ENCODE data around the gene ABCA13.

The ABCA13 gene

DNA sequence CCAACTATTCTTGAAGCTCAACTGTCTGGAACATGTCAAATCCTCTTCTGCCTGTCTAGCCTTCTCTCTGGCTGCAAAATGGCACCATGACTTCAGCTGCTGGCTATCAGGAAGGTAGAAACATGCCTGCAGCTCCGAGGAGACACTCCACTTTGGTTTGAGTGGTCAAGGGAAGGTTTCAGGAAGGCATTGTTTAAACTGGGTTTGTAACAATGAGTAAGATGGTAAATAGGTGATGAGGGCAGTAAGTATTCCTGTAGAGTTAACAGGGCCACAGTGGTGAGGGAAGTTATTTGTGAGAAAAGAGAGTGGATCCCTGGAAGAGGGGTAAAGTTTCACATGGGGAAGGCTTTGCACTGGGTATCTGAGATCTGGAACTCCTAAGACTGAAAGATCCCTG lies 231.5 kb downstream of the ABCA13 start:
- H3K4me3 ChIP-seq (ENCODE audit: low read depth, low read length), result no peak overlapping the region
- H3K27ac ChIP-seq (ENCODE audit: low read depth, low read length), result no peak overlapping the region
- no peak overlapping the region for H2AFZ ChIP-seq (ENCODE audit: low read length, unreplicated experiment)
- no peaks in the 10 kb centered on the region for H3K36me3 ChIP-seq (ENCODE audit: insufficient read depth, low read length)
- H3K27me3 ChIP-seq (ENCODE audit: insufficient read depth, low read length), result no peaks in the 10 kb centered on the region
- H3K79me2 ChIP-seq (ENCODE audit: control insufficient read depth, insufficient read depth, low read length, unreplicated experiment), result no peaks in the 10 kb centered on the region
- H3K4me1 ChIP-seq (ENCODE audit: control insufficient read depth, insufficient read depth, low read length, unreplicated experiment), result no peaks in the 10 kb centered on the region

DNA sequence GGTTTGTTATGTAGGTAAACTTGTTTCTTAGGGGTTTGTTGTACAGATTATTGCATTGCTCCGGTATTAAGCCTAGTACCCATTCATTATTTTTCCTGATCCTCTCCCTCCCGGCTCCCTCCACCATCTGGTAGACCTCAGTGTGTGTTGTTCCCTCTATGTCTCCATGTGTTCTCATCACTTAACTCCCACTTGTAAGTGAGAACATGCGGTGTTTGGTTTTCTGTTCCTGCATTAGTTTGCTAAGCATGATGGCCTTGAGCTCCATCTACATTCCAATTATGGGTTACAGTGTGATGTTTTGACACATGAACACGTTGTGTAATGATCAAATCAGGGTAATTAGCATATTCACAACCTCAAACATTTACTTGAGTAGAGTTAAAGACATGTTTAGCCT lies 237.5 kb downstream of the ABCA13 start:
- H3K4me3 ChIP-seq (ENCODE audit: low read depth, low read length), result no peak overlapping the region
- H3K27ac ChIP-seq (ENCODE audit: low read depth, low read length), result no peak overlapping the region
- H3K27me3 ChIP-seq (ENCODE audit: insufficient read depth, low read length), result no peaks in the 10 kb centered on the region
- no peak overlapping the region for H2AFZ ChIP-seq (ENCODE audit: low read length, unreplicated experiment)
- no peaks in the 10 kb centered on the region for H3K4me1 ChIP-seq (ENCODE audit: control insufficient read depth, insufficient read depth, low read length, unreplicated experiment)
- no peaks in the 10 kb centered on the region for H3K36me3 ChIP-seq (ENCODE audit: insufficient read depth, low read length)
- H3K79me2 ChIP-seq (ENCODE audit: control insufficient read depth, insufficient read depth, low read length, unreplicated experiment), result no peaks in the 10 kb centered on the region

DNA sequence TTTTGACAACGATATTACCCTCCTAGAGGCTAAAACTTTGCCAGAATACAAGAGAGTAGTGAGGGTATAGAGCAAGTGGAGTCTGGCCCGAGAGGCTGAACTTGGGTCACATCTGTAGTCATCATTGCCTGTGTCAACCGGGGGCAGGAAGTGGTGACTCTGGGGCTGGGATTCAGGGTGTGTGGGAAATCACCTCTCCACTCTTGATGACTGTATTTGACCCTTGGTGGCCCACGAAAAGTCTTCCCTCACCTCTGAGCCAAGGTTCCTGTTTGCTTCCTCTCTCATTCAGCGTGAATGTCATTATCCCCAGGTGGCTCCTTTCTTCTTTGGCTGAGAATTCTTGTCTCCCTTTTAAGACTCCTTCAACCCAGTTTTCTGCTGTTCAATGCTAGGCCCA lies 240.4 kb downstream of the ABCA13 start:
- Histone ChIP-seq H2AFZ (ENCODE audit: low read length, unreplicated experiment) (no peak overlapping the region), H3K36me3 (ENCODE audit: insufficient read depth, low read length) (no peaks in the 10 kb centered on the region), H3K27me3 (ENCODE audit: insufficient read depth, low read length) (no peaks in the 10 kb centered on the region), H3K27ac (ENCODE audit: low read depth, low read length) (no peak overlapping the region), H3K79me2 (ENCODE audit: control insufficient read depth, insufficient read depth, low read length, unreplicated experiment) (no peaks in the 10 kb centered on the region), H3K4me3 (ENCODE audit: low read depth, low read length) (no peak overlapping the region), H3K4me1 (ENCODE audit: control insufficient read depth, insufficient read depth, low read length, unreplicated experiment) (no peaks in the 10 kb centered on the region)

DNA sequence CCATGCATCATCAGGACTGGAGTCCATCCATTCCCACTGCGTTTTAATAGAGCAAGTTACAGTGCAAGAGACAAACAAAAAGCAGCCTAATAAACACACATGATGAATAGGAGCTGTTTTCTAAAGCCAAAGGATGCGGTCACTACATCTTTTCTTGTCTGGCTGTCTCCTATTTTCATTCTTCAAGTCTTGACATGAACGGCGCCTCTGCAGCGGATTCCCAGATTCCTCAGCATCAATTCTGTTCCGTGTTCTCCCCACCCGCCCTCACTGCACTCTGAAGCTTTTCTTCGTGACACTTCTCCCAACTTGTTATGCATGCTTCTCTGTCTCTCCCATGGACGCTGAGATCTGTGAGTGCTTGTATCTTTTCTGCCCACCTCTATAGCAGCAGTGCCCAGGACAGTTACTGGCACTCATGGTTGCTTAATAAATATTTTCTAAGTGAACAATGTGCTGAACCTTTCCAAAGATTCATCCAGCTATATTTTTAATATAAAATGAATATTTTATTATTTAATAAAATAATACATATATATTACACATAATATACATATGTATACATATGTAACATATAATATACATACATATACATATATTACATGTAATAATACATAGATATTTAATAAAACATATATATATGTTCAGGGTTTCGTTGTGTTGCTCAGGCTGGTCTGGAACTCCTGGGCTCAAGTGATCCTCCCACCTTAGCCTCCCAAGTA lies 242.9 kb downstream of the ABCA13 start:
- H3K36me3 ChIP-seq (ENCODE audit: insufficient read depth, low read length), result no peaks in the 10 kb centered on the region
- H3K4me1 ChIP-seq (ENCODE audit: control insufficient read depth, insufficient read depth, low read length, unreplicated experiment), result no peaks in the 10 kb centered on the region

DNA sequence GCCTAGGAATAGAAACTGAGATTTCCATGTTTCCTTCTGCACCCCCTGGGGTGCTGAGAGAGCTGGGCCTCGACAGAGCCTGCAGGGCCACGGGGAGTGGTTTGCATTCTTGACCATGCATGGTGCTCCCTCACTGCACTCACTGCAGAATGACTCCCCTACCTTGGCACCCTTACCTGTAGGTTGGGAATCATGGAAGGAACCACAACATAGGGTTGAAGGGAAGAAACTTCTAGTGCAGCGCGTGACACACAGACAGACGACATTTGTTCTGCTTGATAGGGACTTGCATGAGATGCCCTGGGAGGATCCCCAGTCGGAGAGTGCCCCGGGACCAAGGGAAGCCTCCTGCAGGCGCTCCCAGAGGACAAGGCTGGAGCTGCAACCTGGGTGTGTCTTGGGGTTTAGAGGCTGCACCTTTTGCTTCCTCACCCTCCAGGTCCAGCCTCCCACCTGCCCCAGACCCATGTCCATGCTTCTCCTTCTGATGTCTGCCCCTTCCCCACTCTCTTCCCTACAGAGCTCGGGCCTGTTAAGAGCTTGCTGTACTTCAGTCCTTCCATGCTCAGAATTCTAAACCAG lies 245.2 kb downstream of the ABCA13 start:
- Histone ChIP-seq H3K79me2 (ENCODE audit: control insufficient read depth, insufficient read depth, low read length, unreplicated experiment) (no peaks in the 10 kb centered on the region), H3K4me1 (ENCODE audit: control insufficient read depth, insufficient read depth, low read length, unreplicated experiment) (no peaks in the 10 kb centered on the region), H3K27ac (ENCODE audit: low read depth, low read length) (no peak overlapping the region), H3K36me3 (ENCODE audit: insufficient read depth, low read length) (no peaks in the 10 kb centered on the region), H3K27me3 (ENCODE audit: insufficient read depth, low read length) (no peaks in the 10 kb centered on the region), H2AFZ (ENCODE audit: low read length, unreplicated experiment) (no peak overlapping the region), H3K4me3 (ENCODE audit: low read depth, low read length) (no peak overlapping the region)

More for the DNA sequence above, 242.9 kb downstream of the ABCA13 start:
- no peak overlapping the region for H2AFZ ChIP-seq (ENCODE audit: low read length, unreplicated experiment)
- no peaks in the 10 kb centered on the region for H3K27me3 ChIP-seq (ENCODE audit: insufficient read depth, low read length)
- H3K4me3 ChIP-seq (ENCODE audit: low read depth, low read length), result no peak overlapping the region
- H3K79me2 ChIP-seq (ENCODE audit: control insufficient read depth, insufficient read depth, low read length, unreplicated experiment), result no peaks in the 10 kb centered on the region
- no peak overlapping the region for H3K27ac ChIP-seq (ENCODE audit: low read depth, low read length)

DNA sequence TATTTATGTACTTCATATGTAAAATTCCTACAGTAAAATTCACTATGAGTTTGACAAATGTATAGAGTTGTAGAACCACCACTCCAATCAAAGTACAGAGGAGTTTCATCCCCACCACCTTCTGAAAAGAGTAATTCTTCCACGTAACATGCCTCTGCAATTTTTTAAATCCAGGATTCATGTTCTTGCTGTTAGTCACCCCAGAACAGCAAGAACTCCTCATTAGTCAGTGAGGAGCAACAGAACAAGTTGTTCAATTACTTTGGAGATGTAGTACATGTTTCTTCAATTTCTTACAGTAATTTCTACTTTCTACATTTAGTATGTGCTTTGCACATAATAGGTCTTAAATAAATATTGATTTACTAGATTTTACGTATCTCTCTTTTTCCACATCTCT lies 248.1 kb downstream of the ABCA13 start:
- Histone ChIP-seq H3K4me3 (ENCODE audit: low read depth, low read length) (no peak overlapping the region), H3K27me3 (ENCODE audit: insufficient read depth, low read length) (no peaks in the 10 kb centered on the region), H3K4me1 (ENCODE audit: control insufficient read depth, insufficient read depth, low read length, unreplicated experiment) (no peaks in the 10 kb centered on the region), H3K79me2 (ENCODE audit: control insufficient read depth, insufficient read depth, low read length, unreplicated experiment) (no peaks in the 10 kb centered on the region), H3K36me3 (ENCODE audit: insufficient read depth, low read length) (no peaks in the 10 kb centered on the region), H3K27ac (ENCODE audit: low read depth, low read length) (no peak overlapping the region), H2AFZ (ENCODE audit: low read length, unreplicated experiment) (no peak overlapping the region)

DNA sequence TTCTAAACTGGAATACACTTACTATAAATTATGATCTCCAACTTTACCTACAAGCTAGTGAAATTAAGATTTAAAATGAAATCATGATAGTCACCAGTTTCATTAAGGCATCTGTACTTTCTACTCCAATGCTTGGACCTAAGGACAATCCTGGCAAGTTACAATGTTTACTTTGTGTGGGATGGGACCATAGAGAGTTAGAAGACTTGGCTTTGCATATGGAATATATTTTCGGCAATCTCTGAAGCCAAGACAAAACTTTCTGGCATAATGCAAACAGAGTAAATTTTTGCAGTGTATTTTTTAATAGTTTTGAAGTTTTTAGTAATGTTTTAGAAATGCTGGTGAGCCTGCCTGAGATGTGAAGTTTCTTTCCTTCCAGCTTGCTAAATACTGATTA lies 248.9 kb downstream of the ABCA13 start:
- no peak overlapping the region for H3K27ac ChIP-seq (ENCODE audit: low read depth, low read length)
- H3K4me1 ChIP-seq (ENCODE audit: control insufficient read depth, insufficient read depth, low read length, unreplicated experiment), result no peaks in the 10 kb centered on the region
- H3K4me3 ChIP-seq (ENCODE audit: low read depth, low read length), result no peak overlapping the region
- H3K36me3 ChIP-seq (ENCODE audit: insufficient read depth, low read length), result no peaks in the 10 kb centered on the region
- H3K79me2 ChIP-seq (ENCODE audit: control insufficient read depth, insufficient read depth, low read length, unreplicated experiment), result no peaks in the 10 kb centered on the region
- no peaks in the 10 kb centered on the region for H3K27me3 ChIP-seq (ENCODE audit: insufficient read depth, low read length)
- no peak overlapping the region for H2AFZ ChIP-seq (ENCODE audit: low read length, unreplicated experiment)

DNA sequence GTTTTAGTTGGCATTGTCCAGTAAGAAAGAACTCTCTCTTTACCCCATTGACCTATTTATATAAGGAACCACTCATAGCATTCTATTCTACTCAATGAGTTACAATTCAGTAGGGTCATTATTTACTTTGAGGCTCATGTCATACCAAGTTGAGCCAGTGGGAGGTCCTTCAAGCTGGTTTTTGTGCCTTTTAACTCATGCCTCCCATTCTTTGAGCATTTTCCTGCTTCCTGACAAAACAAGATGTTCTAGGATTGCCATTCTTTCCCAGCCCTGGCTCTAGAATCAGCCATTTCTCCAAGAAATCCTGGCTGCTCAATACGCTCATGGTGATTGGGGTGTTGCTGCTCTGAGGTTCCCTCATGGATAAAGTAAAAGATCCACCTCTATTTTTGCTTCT lies 250.1 kb downstream of the ABCA13 start:
- no peaks in the 10 kb centered on the region for H3K27me3 ChIP-seq (ENCODE audit: insufficient read depth, low read length)
- H3K4me1 ChIP-seq (ENCODE audit: control insufficient read depth, insufficient read depth, low read length, unreplicated experiment), result no peaks in the 10 kb centered on the region
- H3K4me3 ChIP-seq (ENCODE audit: low read depth, low read length), result no peak overlapping the region
- no peaks in the 10 kb centered on the region for H3K36me3 ChIP-seq (ENCODE audit: insufficient read depth, low read length)
- H3K79me2 ChIP-seq (ENCODE audit: control insufficient read depth, insufficient read depth, low read length, unreplicated experiment), result no peaks in the 10 kb centered on the region
- H3K27ac ChIP-seq (ENCODE audit: low read depth, low read length), result no peak overlapping the region
- no peak overlapping the region for H2AFZ ChIP-seq (ENCODE audit: low read length, unreplicated experiment)

DNA sequence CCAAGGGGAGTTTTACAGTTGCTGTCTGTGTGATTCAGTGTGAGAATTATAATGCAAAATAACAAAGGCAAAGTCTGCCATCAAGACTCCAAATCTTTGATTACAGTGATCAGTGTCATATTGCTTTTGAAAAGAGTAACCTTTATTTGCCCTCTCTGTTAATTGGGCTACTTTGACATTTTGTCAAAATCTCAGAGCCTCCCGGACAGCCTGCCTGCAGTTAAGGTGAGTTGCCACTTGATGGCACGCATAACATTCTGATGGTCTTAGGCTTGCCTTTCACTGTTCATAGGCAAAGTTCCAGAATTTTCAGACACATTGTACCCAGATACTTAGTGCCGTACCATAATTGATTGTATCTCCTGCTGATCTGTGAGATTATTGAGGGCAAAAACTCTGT lies 253.5 kb downstream of the ABCA13 start:
- Histone ChIP-seq H3K4me1 (ENCODE audit: control insufficient read depth, insufficient read depth, low read length, unreplicated experiment) (peaks cover 3% of the 10 kb centered on the region), H3K27me3 (ENCODE audit: insufficient read depth, low read length) (no peaks in the 10 kb centered on the region), H3K36me3 (ENCODE audit: insufficient read depth, low read length) (no peaks in the 10 kb centered on the region), H3K79me2 (ENCODE audit: control insufficient read depth, insufficient read depth, low read length, unreplicated experiment) (no peaks in the 10 kb centered on the region), H3K27ac (ENCODE audit: low read depth, low read length) (no peak overlapping the region), H3K4me3 (ENCODE audit: low read depth, low read length) (no peak overlapping the region), H2AFZ (ENCODE audit: low read length, unreplicated experiment) (no peak overlapping the region)

DNA sequence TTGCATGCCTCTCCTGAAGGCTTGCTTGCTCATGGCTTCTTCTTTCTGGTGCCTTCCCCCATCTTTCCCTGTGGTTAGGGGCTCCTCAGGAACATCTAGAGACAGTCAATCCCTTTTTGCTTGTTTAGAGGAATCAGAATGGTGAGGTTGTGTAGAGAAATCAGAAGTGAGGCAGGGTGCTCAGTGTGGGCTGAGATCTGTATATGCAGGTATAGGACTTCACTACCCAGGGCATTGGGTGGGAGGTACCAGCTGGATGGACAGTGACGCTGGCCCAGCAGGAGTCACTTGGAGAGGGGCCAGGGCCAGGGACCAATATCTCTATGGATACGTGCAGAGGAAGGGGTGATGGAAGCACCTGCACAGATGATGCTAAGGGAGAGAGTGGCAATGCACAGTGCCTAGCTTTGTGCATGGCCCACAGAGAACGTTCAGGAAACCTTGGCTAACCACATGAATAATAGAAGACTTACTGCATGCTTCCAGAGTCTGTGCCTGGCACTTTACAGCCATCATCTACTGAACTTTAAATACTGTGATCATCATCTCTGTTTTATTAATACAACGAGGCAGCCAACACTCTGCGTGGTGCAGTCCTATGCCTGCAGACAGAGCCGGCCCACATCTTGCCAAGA lies 255.2 kb downstream of the ABCA13 start:
- Histone ChIP-seq H3K79me2 (ENCODE audit: control insufficient read depth, insufficient read depth, low read length, unreplicated experiment) (no peaks in the 10 kb centered on the region), H3K4me1 (ENCODE audit: control insufficient read depth, insufficient read depth, low read length, unreplicated experiment) (peaks cover 3% of the 10 kb centered on the region), H3K36me3 (ENCODE audit: insufficient read depth, low read length) (no peaks in the 10 kb centered on the region), H3K27ac (ENCODE audit: low read depth, low read length) (no peak overlapping the region), H3K27me3 (ENCODE audit: insufficient read depth, low read length) (no peaks in the 10 kb centered on the region), H3K4me3 (ENCODE audit: low read depth, low read length) (no peak overlapping the region), H2AFZ (ENCODE audit: low read length, unreplicated experiment) (no peak overlapping the region)

DNA sequence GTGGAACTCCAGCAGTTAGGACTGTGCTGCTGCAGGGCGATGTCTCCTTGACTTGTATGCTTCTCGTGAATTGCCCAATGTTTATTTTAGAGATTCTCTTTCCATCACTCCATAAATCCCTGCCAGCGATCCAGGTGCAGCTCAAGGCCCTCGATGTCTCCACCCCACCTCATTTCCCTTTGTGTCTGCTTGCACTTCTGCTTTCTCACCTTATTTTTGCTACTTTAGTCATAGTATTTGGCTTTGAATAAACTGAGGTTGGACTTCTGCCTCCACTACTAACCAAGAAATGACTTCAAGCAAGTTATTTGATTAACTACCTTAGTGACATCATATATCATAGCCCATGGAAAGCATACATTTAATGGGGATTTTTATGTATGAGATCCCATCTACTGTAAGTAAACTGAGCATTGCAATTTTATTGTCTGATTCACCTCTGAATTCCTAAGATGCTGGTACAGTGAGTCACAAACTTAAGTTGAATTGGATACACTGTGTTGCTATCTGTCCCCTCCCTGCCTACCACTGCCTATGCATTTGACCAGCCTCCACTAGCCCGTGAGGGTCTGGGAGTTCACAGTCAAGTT lies 255.8 kb downstream of the ABCA13 start:
- Histone ChIP-seq H3K4me3 (ENCODE audit: low read depth, low read length) (no peak overlapping the region), H3K79me2 (ENCODE audit: control insufficient read depth, insufficient read depth, low read length, unreplicated experiment) (no peaks in the 10 kb centered on the region), H3K27ac (ENCODE audit: low read depth, low read length) (no peak overlapping the region), H3K4me1 (ENCODE audit: control insufficient read depth, insufficient read depth, low read length, unreplicated experiment) (peaks cover 3% of the 10 kb centered on the region), H3K27me3 (ENCODE audit: insufficient read depth, low read length) (no peaks in the 10 kb centered on the region), H2AFZ (ENCODE audit: low read length, unreplicated experiment) (no peak overlapping the region), H3K36me3 (ENCODE audit: insufficient read depth, low read length) (no peaks in the 10 kb centered on the region)

Data from ACC112 (cell line).